OCI-LY7 (cell line): ENCODE data around the gene NDOR1. TPM values are rescaled to one million over a fixed set of nuclear protein-coding genes. Genes with fewer than 3 reads are reported as not detected.

ENCODE experiments used
- BruUV-seq: library from RNA; stranded (reverse); fragments of 400-500 nt; replicated peaks from 2 replicates; lab custom pipeline; 2021; lab: Mats Ljungman, UMichigan
- CTCF ChIA-PET: fragments of 300-600 bp; sonication (Branson Sonifier 250); formaldehyde crosslinking; loops from one replicate; lab custom pipeline; 2022; ENCODE audit warnings: antibody characterized with exemption; ENCODE audit not compliant: unreplicated experiment; lab: Charles Lee
- POLR2A ChIA-PET: fragments of 300-600 bp; sonication (Branson Sonifier 250); formaldehyde crosslinking; loops from one replicate; lab custom pipeline; 2022; ENCODE audit warnings: antibody characterized with exemption; lab: Charles Lee
- DNase-seq: peaks from one replicate; pipeline ENCODE4 v3.0.0-alpha.2; 2015; ENCODE audit warnings: low spot score
- H2AFZ ChIP-seq: fragments of 200-600 bp; sonication (generic), shearing (Covaris generic); 2 replicates; pipeline ENCODE4 v1.6.1; 2014; ENCODE audit warnings: mild to moderate bottlenecking, antibody characterized with exemption, low read length, moderate library complexity
- H3K27ac ChIP-seq: fragments of 200-600 bp; sonication (generic); 2 replicates; pipeline ENCODE4 v1.5.1; 2014; ENCODE audit warnings: mixed run types, low read depth, mild to moderate bottlenecking, moderate library complexity, low read length, inconsistent platforms; ENCODE audit not compliant: poor library complexity, severe bottlenecking
- H3K36me3 ChIP-seq: fragments of 200-600 bp; sonication (generic); 2 replicates; pipeline ENCODE4 v1.6.1; 2014; ENCODE audit warnings: mild to moderate bottlenecking, antibody characterized with exemption, low read length, moderate library complexity, mixed read lengths; ENCODE audit not compliant: insufficient read depth
- H3K4me1 ChIP-seq: fragments of 200-600 bp; sonication (generic); 2 replicates; pipeline ENCODE4 v1.5.1; 2014; ENCODE audit warnings: mild to moderate bottlenecking, low read length; ENCODE audit not compliant: insufficient read depth, poor library complexity, severe bottlenecking
- H3K4me2 ChIP-seq: fragments of 200-600 bp; sonication (generic); 2 replicates; pipeline ENCODE4 v1.6.1; 2014; ENCODE audit warnings: mild to moderate bottlenecking, low read length
- H3K4me3 ChIP-seq: fragments of 200-600 bp; sonication (generic); 2 replicates; pipeline ENCODE4 v1.5.1; 2014; ENCODE audit warnings: mild to moderate bottlenecking, low read depth, low read length; ENCODE audit not compliant: poor library complexity, severe bottlenecking
- H3K79me2 ChIP-seq: fragments of 200-600 bp; sonication (generic); 2 replicates; pipeline ENCODE4 v1.6.1; 2016; ENCODE audit warnings: low read depth, mild to moderate bottlenecking, low read length, moderate library complexity, mixed read lengths; ENCODE audit not compliant: insufficient read depth
- H3K9me2 ChIP-seq: fragments of 200-600 bp; sonication (generic); 2 replicates; pipeline ENCODE4 v1.6.1; 2016; ENCODE audit warnings: mild to moderate bottlenecking, low read length, mixed read lengths; ENCODE audit not compliant: insufficient read depth
- H3K9me3 ChIP-seq: fragments of 200-600 bp; sonication (generic); 2 replicates; pipeline ENCODE4 v1.6.1; 2014; ENCODE audit warnings: mild to moderate bottlenecking, mixed run types, low read length, mixed read lengths
- H4K20me1 ChIP-seq: fragments of 200-600 bp; sonication (generic); 2 replicates; pipeline ENCODE4 v1.6.1; 2014; ENCODE audit warnings: mild to moderate bottlenecking, antibody characterized with exemption, low read length, moderate library complexity, mixed read lengths; ENCODE audit not compliant: insufficient read depth
- EZH2phosphoT487 ChIP-seq: fragments of 200-600 bp; sonication (generic); IDR thresholded peaks from 2 replicates; pipeline ENCODE4 v1.6.1; 2018; ENCODE audit warnings: low read depth, borderline replicate concordance, mild to moderate bottlenecking, mixed run types, antibody characterized with exemption, low read length, moderate library complexity, mixed read lengths
- intact Hi-C: fragments of 100-400 bp; cut with micrococcal nuclease; formaldehyde crosslinking; loops from one replicate; pipeline ENCODE4 v1.10.0; 2022; ENCODE audit not compliant: unreplicated experiment
- total RNA-seq, 2 experiments: library from RNA; depleted of rRNA in 1 of 2; stranded (reverse); fragments of >200 nt in 1 of 2; shearing (Covaris generic) in 1 of 2; gene quantifications; 2 replicates each; pipeline ENCODE4 v1.2.3, GENCODE V29; 2014 to 2022
- TF ChIP-seq, protein P1 (sequence below): fragments of 200-600 bp; sonication (generic); conservative IDR thresholded peaks from 2 replicates; pipeline ENCODE4 v1.5.1; 2014; ENCODE audit warnings: mild to moderate bottlenecking, antibody characterized with exemption, low read length, moderate library complexity, mixed read lengths

NDOR1 gene
- total RNA-seq, 2 experiments from 2014 or later, result 30.4 to 61.9 TPM

- CTCF ChIA-PET, result no interaction called here
- BruUV-seq, result no TSS peak
- no peaks in the 10 kb centered on the region for H4K20me1 ChIP-seq
- no peak overlapping the region for H3K27ac ChIP-seq
- no peak overlapping the region for H2AFZ ChIP-seq
- intact Hi-C loops, result no loop called here
- TF ChIP-seq, protein P1, sequence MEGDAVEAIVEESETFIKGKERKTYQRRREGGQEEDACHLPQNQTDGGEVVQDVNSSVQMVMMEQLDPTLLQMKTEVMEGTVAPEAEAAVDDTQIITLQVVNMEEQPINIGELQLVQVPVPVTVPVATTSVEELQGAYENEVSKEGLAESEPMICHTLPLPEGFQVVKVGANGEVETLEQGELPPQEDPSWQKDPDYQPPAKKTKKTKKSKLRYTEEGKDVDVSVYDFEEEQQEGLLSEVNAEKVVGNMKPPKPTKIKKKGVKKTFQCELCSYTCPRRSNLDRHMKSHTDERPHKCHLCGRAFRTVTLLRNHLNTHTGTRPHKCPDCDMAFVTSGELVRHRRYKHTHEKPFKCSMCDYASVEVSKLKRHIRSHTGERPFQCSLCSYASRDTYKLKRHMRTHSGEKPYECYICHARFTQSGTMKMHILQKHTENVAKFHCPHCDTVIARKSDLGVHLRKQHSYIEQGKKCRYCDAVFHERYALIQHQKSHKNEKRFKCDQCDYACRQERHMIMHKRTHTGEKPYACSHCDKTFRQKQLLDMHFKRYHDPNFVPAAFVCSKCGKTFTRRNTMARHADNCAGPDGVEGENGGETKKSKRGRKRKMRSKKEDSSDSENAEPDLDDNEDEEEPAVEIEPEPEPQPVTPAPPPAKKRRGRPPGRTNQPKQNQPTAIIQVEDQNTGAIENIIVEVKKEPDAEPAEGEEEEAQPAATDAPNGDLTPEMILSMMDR, result no peak
- TF ChIP-seq EZH2phosphoT487, result no peak
- POLR2A ChIA-PET, result no interaction called here
- H3K36me3 ChIP-seq, result no peaks in the 10 kb centered on the region
- DNase-seq, result no peak
- no peaks in the 10 kb centered on the region for H3K9me2 ChIP-seq
- H3K4me3 ChIP-seq, result no peak overlapping the region
- peaks cover 4% of the 10 kb centered on the region for H3K4me1 ChIP-seq
- H3K4me2 ChIP-seq, result no peak overlapping the region
- no peaks in the 10 kb centered on the region for H3K9me3 ChIP-seq
- no peaks in the 10 kb centered on the region for H3K79me2 ChIP-seq
Measured at GRCh38 chr9:137170486-137171148, 34.9 kb upstream of the NDOR1 start.

DNA sequence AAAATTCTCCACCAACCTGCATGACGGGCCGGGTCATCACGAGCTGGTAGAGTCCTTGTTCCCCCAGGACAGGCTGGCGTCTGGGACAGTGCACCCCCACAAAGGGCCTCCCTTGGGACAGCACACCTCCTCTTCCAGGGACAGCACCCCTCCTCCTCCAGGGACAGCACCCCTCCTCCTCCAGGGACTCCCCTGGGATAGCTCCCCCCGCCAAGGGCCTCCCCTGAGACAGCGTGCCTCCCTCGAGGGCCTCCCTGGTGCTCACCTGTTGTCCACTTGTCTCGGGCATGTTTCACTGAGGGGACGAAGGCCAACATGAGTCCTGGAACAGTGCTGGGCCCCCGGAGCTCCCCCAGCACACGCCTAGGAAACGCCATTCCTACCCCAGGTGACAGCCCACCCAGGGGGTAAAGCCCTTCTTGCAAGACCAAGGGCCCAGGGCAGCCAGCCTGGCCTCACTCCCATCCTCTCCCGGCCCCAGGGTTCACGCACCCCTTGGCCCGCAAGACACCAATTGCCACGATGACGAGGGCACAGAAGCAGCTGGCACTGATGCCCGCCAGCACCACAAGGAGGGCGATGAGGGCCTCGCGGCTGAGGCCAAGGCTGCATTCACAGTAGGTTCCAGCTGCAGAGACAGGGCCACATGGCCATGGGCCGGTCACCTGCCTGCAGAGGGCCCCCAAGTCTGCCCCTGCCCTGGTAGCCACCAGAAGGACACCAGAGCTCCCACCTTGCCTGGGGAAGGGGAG, 34.2 kb upstream of the NDOR1 start:
- intact Hi-C loops, result no loop called here
- TF ChIP-seq, protein P1, result no peak
- TF ChIP-seq EZH2phosphoT487, result no peak

More for the DNA sequence above, 34.2 kb upstream of the NDOR1 start:
- no peaks in the 10 kb centered on the region for H3K9me3 ChIP-seq
- ChIA-PET POLR2A (no interaction called here), CTCF (no interaction called here)
- H3K4me2 ChIP-seq, result no peak overlapping the region
- H3K27ac ChIP-seq, result no peak overlapping the region
- H3K79me2 ChIP-seq, result no peaks in the 10 kb centered on the region
- no peak overlapping the region for H2AFZ ChIP-seq
- H3K4me1 ChIP-seq, result peaks cover 4% of the 10 kb centered on the region
- H3K36me3 ChIP-seq, result no peaks in the 10 kb centered on the region
- DNase-seq, result no peak
- no TSS peak for BruUV-seq
- no peak overlapping the region for H3K4me3 ChIP-seq
- no peaks in the 10 kb centered on the region for H3K9me2 ChIP-seq
- no peaks in the 10 kb centered on the region for H4K20me1 ChIP-seq
